COLO668 (cell line): ENCODE data around the gene TSPAN9.

Source experiments
- DNase-seq: peaks from one replicate; lab custom pipeline; 2025; ENCODE audit not compliant: unreplicated experiment; lab: John Stamatoyannopoulos, UW

The TSPAN9 gene, protein sequence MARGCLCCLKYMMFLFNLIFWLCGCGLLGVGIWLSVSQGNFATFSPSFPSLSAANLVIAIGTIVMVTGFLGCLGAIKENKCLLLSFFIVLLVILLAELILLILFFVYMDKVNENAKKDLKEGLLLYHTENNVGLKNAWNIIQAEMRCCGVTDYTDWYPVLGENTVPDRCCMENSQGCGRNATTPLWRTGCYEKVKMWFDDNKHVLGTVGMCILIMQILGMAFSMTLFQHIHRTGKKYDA

DNA sequence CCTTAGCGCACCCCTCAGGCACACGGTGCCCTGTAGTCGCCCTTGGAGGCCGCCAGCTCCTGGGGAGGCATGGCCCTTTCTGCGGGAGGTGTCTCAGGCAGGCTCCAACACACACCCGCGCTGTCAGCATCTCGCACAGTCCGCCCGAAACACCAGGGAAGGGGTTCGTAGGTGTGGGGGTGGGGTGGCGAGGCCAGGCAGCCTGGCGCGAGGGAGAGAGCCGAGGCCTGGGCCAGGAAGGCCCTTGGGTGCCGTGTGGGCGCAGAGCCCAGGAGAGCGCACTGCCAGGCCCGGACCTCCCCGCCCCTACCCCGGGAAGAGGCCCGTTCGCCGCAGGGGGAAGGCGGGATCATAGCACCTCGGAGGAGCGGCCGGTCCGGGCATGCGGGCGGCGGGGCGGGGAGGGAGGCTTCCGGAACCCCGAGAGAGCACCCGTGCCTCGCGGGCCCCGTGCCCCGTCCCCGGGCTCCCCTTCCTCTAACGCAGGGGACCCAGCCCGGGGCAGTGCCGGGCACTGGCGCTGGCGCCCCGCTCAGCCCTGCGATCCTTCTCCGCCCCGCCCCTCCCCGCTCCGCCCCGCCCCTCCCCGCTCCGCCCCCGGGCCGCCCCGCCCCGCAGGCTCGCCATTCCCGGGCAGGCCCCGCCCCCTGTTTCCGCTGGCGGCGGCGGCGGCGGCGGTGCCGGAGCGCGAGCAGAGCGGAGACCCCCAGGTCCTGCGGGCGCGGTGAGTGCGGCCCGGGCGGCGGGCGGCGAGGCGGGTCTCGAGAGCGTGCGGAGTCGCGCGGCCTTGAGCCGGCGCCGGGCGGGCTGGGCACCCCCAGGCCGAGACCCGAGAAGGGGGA, at the start of gene TSPAN9:
TSS of gene TSPAN9 (plus strand) at position 650 of the 842 bp plus-strand sequence. CDS start 123,815 bp downstream, outside the sequence.
- peak; percentile 49 for DNase-seq

DNA sequence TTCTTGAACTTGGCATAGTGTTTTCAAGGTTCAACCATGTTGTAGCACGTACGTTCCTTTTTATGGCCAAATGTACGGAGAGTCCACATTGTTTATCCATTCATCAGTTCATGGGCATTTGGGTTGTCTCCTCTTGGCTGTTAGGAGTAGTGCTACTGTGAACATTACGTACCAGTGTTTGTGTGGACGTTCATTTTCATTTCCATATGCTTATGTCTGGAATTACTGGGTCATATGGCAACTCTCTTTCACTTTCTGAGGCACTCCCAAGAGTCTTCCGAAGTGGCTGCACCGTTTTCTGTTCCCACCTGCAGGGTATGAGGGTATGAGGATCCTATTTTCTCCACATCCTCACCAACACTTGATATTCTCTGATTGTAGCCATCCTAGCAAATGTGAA, 49.1 kb upstream of the TSPAN9 start:
- no peak for DNase-seq

DNA sequence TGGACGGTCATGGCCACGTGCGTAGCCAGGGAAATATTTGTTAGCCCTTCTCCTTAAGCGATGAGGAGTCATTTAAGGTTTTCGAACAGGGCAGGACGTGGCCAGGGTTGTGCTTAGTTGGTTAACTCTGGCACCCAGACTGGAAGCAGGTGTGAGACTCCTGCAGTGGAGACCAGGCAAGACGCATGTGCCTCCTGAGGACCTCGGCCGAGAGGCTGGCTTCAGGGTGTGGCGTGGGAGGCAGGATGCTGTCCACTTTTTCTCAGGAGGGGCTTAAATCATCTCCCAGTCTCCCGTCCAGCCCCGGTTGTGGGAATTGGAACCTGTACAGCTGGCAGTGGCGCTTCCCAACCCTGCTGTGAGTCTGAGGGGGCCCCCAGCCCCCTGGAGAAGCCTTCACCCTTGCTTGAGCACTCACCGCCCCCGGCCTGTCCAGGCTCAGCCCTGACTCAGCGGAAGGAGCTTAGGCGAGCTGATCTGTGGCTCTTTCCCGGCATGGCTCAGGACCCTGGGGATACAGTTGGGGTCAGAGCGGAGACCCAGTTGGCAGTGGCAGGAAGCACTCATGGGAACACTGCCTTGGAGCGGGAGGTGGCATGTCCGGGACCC, 46.3 kb upstream of the TSPAN9 start:
- no peak for DNase-seq

DNA sequence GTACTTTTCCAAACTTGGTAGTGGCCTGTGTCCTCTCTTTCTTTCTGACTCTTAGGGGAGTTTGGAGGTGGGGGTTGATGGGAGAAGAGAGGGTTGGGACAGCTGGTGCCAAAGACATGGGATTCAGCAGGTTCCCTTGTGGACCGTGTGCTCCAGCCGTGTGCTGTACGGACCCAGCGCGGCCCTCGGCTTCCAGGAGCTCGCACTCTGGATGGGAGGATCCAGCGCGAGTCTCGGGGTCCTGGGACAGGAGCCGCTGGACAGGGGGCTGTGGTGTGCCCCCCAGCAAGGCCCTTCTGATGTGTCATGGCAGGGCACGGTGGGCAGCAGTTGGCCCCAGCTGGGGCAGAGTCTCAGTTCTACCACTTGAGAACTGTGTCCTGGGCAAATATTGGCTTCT, 45.0 kb upstream of the TSPAN9 start:
- DNase-seq, result no peak

DNA sequence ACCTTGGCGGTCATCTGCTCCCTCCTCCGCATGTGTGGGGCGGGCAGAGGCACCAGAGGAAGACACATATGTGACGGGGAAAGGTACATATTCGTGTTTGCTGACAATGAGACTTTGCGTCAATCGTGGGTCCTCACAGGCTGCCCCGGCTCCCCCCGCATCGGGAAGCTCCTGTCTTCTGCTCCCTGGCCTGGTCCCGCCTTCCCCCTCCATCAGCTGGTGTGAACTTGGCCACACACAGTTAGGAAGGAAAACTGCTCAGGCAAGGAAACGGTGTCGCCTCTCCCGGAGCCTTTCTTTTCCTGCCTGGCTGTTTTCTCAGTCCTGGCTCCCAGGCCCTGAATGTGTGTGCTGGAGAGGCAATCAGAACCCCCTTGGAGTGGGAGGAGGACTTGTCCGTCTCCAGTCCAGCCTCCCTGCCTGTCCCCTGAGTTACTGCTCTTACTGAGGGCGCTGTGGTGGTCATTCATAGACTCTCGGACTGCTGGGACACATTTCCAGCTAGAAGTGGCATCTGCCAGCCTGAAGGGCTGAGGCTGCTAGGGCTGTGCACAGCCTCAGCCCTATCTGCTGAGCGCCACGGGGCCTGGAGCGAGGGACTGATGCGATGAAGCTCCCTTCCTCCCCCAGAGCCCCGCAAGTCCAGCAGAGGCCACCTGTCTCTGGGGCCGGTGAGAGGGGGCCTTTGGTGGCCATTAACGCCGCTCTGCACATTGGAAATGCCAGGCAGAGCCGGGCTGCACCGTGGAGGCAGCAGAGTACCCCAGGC, 44.2 kb upstream of the TSPAN9 start:
- no peak for DNase-seq

DNA sequence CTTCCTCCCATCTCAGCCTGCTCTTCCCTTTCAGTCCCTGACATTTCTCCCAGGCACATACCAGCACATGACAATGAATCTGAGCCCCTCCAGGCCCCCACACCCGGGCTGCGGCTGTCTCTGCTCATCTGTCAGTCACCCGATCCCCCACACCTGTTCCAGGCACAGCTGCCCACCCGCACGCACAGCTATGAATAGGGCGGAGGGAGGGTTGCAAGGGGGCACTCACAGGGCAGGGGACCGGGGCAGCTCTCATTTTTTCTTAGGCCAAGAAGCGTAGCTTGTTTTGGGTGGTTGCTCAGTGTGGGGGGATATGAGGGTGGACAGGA, 43.7 kb upstream of the TSPAN9 start:
- DNase-seq, result no peak

DNA sequence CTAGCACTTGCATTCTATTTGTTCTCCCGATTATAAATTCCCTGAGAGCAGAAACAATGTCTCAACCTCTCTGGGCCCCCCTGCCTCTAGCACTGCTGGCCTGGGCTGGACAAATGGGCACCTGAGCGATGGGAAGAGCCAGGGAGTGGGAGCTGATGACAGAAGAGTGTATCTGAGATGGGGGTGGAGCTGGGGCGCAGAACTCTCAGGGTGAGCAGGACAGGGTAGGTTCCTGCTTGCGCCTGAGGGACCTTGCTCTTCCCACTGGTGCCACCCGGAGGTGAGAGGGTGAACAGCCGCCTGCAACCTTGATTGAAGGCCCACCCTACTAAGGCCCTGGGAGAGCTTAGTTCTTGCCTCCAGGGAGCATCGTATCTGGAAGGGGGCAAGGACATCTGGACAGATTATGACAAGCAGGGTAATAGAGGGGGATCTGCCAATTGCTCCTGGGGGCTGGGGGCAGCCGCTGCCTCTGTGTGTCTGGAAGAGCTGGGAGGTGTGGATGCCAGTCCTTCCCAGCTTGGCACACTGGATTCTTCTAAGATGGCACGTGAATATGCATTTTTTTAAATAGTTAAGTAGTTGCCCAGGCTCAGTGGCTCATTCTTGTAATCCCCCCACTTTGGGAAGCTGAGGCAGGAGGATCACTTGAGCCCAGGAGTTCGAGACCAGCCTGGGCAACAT, 43.0 kb upstream of the TSPAN9 start:
- DNase-seq, result peak; percentile 27

DNA sequence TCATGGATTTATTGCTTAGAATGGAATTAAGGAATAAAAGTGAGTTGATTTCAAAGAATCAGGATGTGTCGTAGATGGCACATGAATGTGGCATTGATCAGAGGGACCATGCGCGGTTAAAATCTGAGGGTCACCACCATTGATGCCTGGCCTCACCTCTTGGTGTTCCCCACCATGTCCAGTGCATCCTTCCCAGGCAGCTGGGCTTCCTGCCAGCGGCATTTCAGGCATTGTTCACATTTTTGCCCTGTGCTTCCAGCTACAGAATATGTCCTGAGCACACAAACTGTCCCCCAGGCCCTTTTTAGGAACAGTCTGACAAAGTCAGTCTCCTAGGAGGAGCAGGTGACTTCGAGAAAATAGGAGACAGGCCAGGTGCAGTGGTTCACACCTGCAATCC, 42.0 kb upstream of the TSPAN9 start:
- no peak for DNase-seq

DNA sequence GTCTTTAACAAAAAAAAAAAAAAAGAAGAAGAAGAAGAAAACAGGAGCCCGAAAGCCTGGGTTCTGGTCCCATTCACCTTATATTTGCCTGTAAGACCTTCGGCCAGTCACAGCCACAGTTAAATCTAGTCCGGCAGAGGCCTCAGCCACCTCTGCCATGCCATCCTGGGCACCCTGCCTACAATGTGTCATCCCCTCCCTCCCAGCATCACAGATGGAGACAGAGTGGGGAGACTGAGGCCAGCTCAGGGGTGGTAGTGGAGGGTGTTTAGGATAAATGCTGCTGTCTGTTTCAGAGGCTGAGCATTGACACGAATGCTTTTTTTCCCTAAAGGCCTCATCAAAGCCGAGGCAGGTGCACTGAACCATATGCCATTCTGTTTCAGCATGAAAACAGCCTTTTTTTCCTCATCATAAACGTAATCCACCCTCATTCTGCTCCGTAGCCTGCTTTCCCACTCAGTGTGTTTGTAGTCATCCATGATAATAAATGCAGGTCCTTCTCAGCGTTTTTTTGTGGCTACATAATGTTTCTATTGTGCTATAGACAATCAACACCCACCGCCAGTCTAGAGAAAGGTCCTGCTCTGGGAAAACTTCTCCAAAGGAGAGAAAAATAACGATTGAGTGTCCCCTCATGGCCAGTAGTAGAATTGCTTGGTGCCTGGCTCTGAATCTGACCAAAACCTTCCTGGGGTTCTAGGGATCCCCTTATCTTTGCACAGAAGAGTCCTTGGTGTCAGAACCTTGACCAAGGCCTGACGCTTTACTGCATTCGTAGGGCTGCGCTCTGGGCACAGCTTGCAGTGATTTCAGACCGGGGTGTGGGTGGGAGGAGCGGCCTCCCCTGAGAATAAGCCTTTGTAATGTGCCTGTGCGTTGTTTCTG, 41.1 kb upstream of the TSPAN9 start:
- no peak for DNase-seq

DNA sequence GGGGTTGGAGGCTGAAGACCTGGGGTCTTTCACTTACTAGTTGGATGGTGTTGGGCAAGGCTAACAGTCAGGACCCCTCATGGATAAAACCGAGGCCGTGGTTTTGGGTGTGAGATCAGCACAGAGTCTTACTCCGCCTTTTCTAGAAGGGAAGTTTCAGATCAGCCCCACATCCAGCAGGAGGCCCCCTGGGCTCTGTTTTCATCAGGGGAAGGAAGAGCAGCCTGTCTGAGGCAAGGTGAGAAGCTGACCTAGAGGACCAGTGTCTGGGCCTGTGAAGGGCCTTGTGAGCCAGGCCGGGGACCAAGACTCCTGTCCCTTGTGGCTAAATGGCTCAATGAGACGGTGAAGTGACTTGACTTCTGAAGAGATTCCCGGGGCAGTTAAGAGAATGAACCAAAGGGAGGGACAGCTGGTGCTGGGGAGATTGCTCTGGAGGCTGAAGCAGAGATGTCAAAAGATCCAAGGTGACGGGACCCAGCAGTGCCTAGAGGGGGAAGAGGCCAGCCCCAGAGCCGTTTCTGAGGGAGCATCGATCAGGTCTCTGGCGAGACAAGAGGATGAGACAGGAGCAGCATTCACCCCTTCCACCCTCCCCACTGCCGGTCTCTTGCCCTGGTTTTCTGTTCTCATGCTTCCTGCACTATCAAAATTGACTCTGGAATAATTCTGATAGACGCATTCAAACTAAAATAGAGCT, 40.1 kb upstream of the TSPAN9 start:
- DNase-seq, result no peak

DNA sequence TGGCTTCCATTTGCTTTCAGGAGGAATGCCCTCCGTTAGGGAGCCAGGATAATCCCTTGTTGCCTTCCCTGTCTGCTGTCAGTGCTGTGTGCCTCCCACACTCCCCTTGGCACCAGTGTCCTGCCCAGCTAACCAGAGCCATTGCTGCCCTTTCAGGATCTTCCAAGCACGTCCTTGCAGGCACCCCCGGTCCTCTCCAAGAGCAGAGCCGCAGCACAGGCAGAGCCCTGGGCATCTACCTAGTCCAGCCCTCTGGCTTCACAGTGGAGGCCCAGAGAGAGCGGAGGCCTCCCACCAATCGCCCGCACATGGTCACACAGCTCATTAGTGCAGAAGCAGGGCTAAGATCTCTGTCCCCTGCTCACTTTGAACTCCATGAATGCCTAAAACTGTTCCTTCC, 39.0 kb upstream of the TSPAN9 start:
- no peak for DNase-seq

DNA sequence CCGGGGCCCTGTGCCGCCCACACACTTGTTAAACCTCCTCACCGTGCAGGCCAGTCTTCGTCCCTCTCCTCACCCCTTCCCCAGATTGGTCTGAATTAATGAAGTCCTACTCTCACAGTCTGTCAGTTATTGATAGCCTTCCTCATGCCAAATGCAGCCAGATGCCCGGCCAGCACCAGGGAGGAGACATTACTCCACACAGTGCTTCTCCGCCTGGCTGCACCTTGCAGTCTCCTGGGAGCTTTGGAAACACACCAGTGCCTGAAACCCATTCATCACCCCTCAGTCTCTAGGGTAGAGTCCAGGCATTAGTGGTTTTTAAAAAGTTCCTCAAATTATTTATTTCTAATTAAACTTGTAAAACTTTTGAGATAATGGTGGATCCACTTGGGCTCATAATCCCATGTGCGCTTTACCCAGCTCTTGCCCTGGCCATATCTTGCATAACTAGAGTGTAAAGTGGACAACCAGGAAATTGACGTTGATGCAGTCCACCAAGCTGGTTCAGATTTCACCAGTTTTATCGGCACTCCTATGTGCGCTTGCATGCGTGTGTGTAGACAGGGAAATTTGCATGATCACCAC, 38.2 kb upstream of the TSPAN9 start:
- no peak for DNase-seq

DNA sequence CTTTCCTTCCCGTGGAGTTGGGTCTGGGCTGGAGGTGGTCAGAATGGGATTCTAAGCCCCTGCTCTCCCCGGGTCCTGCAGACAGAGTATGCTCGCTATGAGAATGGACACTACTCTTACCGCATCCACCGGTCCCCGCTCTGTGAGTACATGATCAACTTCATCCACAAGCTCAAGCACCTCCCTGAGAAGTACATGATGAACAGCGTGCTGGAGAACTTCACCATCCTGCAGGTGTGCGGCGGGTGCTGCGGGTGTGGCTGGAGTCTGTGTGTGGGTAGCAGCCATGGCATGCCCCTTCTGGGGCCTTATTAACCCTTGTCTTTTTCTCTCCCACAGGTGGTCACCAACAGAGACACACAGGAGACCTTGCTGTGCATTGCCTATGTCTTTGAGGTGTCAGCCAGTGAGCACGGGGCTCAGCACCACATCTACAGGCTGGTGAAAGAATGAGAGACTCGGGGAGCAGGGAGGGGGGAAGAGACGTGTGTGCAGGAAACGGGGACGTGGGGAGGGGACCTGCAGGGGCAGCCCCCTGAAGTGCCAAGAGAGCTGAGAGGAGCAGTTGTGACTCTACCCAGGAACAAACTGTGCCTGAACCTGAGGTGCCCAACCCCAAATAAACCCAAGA, 37.0 kb upstream of the TSPAN9 start:
- DNase-seq, result no peak

DNA sequence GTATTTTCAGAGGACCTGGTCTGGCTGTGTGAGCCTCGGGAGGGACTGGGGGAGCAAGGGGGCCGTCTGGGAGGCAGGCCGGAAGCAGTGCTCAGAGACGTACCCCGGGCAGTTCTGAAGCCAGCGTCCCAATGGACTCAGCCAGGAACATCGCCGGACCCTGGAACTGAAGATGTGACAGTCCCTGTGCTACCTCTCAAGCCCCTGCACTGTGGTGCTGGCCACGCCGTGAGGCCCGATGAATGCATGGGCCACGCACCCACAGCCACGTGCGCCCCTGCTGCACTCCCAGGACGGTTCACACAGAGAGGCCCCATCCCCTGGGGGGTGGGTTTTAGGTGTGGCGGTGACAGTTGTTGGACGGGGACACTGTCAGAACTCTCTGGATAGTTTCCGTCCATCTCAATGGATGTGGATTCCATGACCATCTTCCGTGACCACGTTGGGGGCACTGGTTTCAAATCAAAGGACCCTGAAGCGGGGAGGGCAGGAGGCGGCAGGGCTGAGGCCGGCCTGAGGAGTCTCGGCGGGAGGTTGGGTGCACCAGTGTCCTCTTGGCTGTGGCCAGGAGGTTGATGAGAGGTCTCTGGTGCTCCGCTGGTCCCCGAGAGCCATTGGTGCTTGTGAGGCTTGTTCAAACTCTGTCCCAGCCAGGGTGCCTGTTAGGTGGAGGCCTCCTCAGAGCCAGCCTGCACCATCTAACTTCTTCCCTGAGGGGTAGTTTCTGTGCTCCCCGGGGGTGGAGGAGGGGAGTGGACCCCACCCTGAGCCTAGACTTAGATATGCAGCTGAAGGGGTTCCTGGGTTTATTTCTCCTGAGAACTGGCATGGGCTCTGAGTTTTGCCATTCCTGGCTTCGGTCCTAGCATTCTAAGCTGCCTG, 36.3 kb upstream of the TSPAN9 start:
- DNase-seq, result no peak

DNA sequence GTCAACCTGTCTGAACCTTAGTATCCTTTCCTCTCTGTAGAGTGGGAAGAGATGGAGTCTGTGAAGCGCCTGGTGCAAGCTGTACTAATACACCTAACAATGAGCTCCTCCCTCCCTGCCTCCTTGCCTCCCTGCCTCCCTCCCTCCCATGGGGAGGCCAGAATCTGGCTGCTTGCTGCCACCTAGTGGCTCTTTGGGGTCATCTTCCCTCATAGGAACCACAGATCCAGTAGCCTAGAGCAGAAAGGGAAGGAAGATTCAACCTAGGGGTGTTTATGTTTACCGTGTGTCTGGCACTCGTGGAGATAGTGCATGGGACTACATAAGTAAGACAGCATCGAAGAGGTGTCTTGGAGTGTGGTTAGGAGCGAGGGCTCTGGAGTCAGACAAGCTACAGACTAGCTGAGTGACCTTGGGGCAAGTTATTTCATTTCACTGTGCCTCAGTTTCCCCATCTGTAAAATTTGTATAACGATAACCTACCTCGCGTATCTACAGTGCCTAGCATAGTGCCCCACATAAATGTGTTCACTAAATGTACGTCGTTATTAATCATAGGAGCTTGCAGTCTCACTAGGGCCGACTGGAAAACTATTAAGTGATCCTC, 35.5 kb upstream of the TSPAN9 start:
- DNase-seq, result peak; percentile 49

DNA sequence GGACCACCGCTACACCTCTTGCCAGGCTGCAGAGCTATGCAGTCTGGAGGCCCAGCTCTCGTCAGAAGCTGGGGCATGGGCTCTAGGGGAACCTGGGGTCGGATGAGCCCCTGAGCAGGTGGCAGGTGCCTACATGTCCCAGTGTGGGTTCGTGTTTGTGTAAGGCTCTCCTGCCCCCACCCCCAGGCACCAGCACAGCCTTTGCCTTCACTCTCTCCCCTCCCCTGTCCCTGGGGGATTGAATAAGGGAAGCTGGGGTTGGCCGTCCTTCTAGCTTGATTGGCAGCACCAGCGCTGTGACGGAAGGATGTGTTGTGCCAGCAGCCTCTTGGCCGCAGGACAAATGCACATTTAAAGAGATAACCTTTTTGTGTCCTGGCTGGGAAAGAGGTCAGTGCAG, 34.8 kb upstream of the TSPAN9 start:
- no peak for DNase-seq

DNA sequence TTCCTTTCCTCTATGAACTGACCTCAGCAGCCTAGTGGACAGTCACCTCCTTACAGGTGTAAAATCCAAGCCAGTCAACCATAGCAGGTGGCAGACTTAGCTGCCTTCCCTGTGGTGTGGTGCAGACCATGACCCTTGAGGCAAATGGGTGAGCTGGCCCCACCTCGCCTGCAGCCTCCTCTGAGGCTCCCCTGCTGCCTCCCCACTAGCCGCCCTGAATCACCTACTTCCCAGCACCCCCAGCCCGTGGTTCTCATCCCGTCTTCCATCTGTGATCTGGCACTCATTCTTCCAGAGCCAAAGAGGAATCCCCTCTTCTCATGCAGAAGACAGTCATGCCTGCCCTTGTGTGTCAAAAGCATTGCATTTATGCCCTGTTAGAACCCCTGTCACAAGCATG, 34.4 kb upstream of the TSPAN9 start:
- no peak for DNase-seq
